HG03521 (cell line): Measurements from ENCODE around the gene SLC9A3.
"Not testable (repeated sequence)": the region's sequence is repeated elsewhere in the genome, so short reads cannot be mapped to it uniquely, and the experiment has no call there.

ENCODE experiments used
- ATAC-seq: cut with Tn5 transposase; IDR thresholded peaks from one replicate; pipeline ENCODE4 v1.9.1; 2021; ENCODE audit warnings: mild to moderate bottlenecking, moderate library complexity; ENCODE audit not compliant: unreplicated experiment

The SLC9A3 gene

GRCh38 chr5:524234-524972, at the start of gene SLC9A3:
TSS of gene SLC9A3 (minus strand) at chr5:524449.
- no peak for ATAC-seq

- ATAC-seq: no peak
Observed at GRCh38 chr5:573976-574375, 49.7 kb upstream of the SLC9A3 start.

DNA sequence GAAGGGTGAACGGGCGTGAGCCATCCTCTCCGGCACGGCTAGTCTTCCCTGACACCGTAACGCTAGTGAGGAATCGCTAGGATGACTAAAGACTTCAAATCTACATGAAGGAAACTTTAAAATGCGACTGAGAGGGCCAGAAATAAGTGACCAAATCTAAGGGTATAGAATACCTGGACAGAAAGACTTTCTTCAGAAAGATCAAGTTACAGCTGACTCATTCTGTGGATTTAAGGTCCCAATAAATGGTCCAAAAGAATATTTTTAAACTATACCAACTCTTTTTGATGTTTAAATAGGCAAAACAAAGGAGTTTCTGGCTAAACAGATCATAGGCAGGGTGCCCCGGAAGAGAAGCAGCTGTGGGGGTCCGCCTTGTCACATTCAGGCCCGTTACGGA, 49.0 kb upstream of the SLC9A3 start:
- ATAC-seq: no peak

DNA sequence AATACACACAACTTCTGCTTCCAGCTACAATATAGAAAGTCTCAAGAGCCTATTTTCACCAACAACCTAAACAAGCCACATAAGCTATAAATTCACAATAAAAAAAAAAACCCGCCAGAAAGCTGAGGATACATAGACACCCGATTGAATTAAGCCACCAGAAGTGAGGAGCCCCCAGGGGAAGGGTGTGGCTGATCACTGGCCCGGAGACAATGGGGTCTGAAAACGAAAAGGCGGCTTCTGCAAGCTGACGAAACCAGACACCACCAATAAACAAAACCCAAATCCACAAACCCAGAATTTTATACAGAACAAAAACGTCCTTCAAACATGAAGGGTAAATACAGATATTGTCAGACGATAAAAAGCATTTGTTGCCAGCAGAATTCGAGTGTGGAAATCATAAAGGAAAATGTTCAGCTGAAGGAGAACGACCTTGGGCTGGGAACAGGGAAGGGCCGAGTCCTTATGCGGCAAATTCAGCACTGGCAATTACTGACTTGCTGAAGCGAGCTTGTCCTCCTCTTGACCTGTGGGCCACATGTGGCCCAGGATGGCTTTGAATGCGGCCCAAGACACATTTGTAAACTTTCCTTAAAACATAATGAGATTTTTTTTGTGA, 48.3 kb upstream of the SLC9A3 start:
- ATAC-seq: no peak

DNA sequence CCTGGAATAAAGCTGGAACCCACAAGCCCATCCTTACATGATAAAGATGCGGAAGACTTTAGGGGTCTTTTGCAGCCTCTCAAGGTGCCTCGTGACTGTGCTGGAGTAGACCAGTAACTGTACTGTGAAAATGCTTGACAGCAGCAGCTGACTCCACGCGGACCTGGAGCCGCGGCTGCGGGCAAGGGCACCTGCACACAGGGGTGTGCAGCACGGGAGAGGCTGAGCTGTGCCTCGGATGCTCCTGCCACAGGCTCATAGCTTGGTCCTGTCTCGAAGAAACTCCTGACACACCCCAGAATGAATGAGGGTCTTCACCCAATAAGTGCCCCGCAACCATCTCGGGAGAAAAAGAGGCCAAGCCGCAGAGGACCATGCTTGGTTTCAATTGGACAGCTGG, 47.5 kb upstream of the SLC9A3 start:
- no peak for ATAC-seq

- no peak for ATAC-seq
Observed at GRCh38 chr5:570886-571285, 46.6 kb upstream of the SLC9A3 start.

DNA sequence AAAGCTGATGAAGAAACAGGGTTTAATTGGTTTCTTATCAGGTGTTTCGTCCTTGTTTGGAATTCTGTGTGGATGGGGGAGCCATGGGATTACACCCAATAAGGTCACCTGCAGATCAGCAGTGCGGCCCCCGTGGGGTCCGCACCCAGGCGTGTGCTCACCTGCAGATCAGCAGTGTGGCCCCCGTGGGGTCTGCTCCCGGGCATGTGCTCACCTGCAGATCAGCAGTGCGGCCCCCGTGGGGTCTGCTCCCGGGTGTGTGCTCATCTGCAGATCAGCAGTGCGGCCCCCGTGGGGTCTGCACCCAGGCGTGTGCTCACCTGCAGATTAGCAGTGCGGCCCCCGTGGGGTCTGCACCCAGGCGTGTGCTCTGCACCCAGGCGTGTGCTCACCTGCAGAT, 46.2 kb upstream of the SLC9A3 start:
- ATAC-seq: no peak

DNA sequence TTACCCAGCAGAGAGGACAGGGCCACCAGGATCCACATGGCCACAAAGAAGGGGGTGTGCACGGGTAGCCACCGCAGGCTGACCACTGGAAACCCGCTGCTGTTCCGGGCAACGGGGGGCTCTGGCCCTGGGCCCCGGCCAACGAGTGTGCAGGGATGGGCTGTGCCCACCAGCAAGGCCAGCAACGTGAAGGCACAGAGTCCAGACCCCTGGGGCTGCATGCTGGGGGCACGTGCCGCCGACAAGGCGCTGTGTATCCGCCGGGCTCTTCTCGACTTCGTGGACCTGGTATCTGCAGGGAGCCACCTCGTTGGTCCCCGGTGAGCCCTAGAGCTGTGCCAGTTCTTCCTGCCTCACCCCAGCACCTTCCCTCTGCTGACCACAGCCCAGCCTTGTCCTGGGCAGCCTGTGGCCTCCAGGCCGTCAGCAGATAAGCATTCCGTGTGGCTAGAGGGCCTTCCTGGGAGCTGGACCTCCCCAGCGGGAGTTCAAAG, 45.7 kb upstream of the SLC9A3 start:
- ATAC-seq: no peak

DNA sequence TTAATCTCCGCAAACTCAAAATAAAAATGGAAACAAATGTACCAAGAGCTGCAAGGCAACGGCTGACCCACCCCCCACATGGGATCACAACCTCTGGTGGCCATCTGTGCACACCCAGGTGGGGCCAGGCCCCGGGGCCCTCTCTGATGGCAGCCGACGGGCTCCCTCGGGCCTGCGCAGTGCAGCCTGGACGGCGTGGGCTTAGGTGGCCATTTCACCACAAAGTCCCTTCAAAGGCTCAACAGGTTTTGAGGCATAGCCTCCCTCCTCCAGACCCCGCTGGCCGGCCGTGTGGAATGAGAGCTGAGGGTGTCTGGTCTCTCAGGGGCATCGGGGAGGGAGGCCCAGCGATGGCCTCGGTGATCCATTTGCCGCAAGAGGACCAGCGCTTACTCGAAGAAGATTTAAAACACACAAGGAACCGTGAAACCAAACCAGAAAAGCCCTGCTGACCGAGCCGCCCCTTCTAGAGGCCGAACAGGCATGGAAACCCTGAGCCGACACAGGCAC, 45.2 kb upstream of the SLC9A3 start:
- no peak for ATAC-seq

GRCh38 chr5:568809-569208, 44.6 kb upstream of the SLC9A3 start:
- no peak for ATAC-seq

GRCh38 chr5:568061-568781, 44.0 kb upstream of the SLC9A3 start:
- ATAC-seq: no peak

GRCh38 chr5:567664-568060, 43.4 kb upstream of the SLC9A3 start:
- no peak for ATAC-seq

DNA sequence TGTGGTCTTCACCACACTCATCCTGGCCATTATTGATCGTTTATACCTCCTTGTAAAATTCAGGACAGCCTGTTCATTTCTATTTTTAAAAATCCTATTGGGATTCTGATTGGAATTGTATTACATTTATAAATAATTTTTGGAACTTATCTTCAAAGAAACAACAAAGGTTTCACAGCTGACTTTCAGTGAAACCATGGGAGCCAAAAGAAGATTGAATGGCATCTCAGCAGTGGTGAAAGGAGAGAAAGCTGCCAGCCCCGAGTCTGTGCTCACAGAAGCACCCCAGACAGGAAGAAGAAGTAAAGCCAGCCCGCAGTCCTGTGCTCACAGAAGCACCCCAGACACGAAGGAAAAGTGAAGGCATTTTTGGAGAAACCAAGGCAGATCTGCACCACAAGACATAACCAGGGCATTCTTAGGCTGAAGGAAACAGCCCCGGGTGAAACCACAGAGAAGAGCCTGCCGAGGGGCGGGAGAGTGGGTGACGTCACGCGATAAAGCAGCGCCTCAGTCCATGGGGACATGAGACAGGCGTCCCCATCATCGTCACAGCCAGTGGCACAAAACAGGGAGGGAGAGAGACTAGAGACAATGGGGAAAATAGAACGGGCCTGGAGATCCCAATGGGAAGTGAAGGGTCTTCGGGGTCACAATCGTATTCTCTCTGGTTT, 42.5 kb upstream of the SLC9A3 start:
- no peak for ATAC-seq

- no peak for ATAC-seq
Observed at GRCh38 chr5:565782-566440, 41.7 kb upstream of the SLC9A3 start.

GRCh38 chr5:561408-561807, 37.2 kb upstream of the SLC9A3 start:
- ATAC-seq: no peak

- no peak for ATAC-seq
Observed at GRCh38 chr5:560792-561166, 36.5 kb upstream of the SLC9A3 start.

DNA sequence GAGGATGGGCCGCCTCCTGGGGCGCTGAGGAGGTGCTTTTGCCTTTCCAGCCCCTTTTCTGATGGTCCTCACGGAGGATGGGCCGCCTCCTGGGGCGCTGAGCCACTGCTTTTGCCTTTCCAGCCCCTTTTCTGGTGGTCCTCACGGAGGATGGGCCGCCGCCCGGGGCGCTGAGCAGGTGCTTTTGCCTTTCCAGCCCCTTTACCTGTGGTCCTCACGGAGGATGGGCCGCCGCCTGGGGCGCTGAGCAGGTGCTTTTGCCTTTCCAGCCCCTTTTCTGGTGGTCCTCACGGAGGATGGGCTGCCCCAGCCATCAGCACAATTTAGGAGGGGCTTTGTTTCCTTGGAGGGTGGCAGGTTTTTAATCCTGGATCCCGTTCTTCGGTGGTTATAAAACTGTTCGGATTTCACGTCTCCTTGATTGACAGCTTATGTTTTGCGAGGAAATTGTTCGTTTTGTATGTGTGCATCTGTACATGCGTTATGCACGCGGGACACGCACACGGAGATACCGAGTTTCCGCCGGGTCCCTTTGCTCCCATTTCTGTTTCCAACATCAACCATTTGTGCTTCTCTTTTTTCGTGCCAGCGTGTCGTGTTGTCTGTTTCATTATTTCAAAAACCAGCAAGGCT, 34.7 kb upstream of the SLC9A3 start:
- no peak for ATAC-seq

DNA sequence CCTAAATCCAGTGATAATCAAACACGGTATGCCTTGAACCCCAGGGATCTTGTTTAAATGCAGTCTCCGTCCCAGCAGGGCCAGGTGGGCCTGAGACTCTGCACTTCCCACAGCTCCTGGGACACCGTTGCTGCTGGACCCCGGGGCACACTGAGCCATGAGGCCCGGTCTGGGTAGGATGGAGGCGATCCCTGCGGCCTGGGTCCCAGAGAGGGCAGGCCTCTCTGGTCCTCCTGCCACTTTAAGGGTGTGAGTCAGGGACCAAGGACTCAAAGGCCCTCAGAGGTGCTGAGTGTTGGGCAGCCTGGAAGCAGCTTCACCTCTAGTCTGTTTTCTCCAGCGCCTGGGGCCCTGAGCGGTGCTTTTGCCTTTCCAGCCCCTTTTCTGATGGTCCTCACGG, 34.1 kb upstream of the SLC9A3 start:
- no peak for ATAC-seq

- ATAC-seq: not testable (repeated sequence)
Observed at GRCh38 chr5:557917-558316, 33.7 kb upstream of the SLC9A3 start.

DNA sequence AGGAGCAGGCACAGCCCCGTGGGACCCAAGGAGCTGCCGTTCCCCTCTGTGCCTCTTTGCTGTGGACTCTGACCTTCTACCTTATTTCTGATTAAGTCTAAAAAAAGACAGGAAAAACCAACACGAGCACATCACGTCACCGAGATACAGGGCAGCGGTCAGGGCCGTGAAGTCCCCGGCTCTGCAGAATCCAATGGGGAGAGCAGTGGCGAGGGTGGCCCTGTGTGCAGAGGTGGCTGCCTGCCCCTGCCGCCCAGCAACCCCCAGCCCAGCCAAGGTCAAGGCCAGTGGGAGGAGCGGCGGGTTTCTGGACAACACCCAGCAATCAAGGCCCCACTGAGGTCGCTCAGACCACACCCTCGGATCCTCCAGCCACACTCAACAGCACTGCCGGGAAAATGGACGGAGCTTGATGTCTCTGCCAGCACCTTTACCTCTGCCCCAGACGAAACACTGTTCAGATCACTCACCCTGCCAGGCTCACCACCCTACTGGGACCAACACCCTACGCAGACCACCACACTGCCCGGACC, 32.7 kb upstream of the SLC9A3 start:
- ATAC-seq: no peak
